Endometrial microvascular endothelial cells (primary cell): ENCODE results near the gene FAM210A. TPM values are rescaled to one million over a fixed set of nuclear protein-coding genes. Genes with fewer than 3 reads are reported as not detected.
"Not testable (repeated sequence)": the region's sequence is repeated elsewhere in the genome, so short reads cannot be mapped to it uniquely, and the experiment has no call there.

ENCODE experiments used
- in situ Hi-C: cut with HindIII; loops from 2 replicates; pipeline ENCODE4 v1.10.0; 2017; ENCODE audit warnings: low sequenced_read_pairs, low pct_unique_long_range_greater_than_20kb; ENCODE audit errors: inconsistent ontology term
- total RNA-seq: library from RNA; depleted of rRNA; stranded (reverse); fragments of >200 nt; gene quantifications from one replicate; pipeline ENCODE4 v1.2.3, GENCODE V29; 2015; ENCODE audit errors: inconsistent ontology term

The FAM210A gene, protein sequence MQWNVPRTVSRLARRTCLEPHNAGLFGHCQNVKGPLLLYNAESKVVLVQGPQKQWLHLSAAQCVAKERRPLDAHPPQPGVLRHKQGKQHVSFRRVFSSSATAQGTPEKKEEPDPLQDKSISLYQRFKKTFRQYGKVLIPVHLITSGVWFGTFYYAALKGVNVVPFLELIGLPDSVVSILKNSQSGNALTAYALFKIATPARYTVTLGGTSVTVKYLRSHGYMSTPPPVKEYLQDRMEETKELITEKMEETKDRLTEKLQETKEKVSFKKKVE
- 13.7 TPM for total RNA-seq

DNA sequence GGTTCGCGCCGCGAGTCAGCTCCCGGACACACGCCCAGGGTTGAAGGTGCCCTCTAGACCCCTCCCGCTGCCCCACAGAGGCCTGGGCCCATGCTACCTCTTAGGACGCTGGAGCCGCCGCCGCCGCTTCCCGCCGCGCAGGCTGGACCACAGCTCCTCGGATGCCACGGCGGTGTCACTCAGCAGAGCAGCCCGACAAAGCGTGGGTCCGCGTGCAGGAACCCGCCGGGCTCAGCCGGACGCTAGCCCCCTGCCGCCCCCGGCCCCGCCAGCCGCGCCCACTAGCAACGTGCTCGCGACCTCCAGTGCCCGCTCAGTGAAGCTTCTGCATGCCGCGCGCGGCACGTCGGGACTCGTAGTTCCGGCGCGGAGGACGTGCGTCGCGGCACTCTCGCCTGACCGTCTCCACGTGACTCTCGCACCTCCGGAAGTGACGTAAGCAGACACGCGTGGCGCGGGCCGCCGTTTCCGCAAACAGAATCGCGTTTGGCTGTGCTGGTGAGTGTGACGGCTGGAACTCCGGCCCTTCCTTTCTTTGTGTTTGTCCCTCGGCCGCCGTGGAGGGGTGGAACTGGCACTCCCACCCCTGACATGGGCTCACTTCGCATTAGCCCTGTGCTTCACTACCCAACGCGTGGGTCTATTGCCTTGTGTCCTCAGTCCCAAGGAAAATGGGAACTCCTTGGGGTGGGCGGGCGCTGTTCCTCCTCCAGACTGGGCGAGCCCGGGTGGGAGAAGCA, at the start of gene FAM210A, which contains the start of gene RNMT:
Gene FAM210A (minus strand): TSS at position 327 of the 740 bp plus-strand sequence. CDS start 44,481 bp downstream, outside the sequence.
Gene RNMT (plus strand): TSS at position 442 of the 740 bp plus-strand sequence. CDS start 4,845 bp downstream, outside the sequence.
- in situ Hi-C loops, result no loop called here

DNA sequence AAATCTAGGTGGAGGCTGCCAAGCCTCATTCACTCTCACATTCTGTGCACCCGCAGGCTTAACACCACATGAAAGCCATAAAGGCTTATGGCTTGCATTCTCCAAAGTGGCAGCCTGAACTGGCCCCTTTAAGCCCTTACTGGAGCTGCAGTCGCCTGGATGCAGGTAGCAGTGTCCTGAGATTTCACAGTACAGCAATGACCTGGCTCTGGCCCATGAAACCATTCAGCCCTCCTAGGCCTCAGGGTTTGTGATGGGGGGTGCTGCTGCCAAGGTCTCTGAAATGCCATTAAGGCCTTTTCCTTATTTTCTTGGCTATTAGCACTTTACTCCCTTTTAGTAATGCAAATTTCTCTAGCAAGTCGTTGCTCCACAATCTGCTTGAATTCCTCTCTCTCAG, 48.7 kb upstream of the FAM210A start:
- in situ Hi-C loops, result loop anchor here (25.0 kb wide), 1 partner anchor 563 kb away; the partner anchor contains the start of gene LDLRAD4

DNA sequence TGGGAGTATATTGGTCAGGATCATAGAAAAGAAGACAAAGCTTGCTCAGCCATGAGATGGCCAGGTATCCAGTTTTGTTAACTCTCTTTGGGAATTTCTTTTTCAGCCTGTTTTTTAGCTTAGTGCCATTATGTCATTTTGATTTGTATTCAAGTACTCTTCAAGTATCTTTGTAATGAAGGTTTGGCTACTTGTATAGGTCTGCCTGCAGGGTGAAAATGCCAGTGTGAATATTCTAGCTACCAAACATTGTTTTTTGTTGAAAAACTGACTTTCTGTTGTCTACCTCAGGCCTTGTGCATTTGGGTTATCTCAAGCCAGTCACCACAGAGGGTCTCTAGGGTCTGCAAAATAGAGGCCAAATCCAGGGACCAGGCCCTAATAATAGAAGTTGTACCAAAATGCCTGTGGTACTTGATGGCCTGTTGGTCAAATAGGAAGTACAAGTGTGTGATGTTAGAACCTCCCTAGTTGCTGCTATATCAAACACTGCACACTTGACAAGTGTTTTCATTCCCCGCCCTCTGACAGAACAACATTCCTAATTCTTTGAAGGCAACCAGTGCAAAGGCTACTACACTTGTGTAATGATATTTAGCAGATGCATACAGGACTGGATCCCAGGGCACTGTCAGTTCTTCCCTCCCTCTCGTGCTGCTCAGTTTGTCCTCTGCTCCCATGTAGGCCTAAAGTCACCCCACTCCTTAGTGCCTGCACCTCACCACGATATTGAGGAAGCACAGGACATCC, 36.5 kb upstream of the FAM210A start:
- in situ Hi-C loops, result no loop called here

DNA sequence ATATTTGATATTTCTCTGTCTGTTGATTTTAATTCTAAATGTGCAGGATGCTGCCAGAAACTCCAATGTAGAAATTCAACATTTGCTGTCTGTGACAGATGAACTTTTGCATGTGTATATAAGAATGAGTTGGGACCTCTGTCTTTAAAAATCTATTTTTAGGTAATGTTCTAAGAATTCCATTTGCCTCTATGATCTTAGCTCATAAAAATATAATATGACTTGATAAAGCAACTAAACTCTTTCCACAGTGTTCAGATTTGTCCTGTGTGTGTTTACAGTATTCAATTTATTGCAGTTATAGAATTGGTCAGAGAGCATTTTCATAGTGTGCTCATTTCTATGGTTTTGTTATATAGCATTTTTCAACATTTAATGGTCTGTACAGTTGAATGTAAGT, 33.7 kb upstream of the FAM210A start:
- in situ Hi-C loops, result no loop called here

DNA sequence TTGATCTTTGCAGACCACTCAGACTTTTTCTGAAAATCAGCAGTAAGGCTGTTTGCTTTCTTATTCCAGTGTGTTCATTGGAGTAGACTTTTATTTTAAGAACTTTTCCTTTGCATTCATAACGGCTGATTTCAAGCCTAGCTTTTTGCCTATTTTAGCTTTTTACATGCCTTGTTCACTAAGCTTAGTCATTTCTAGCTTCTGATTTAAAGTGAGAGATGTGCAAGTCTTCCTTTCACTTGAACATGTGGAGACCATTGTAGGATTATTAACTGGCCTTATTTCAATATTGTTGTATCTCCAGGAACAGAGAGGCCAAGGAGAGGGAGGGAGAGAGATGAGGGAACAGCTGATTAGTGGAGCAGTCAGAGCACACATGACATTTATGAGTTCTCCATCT, 32.3 kb upstream of the FAM210A start:
- in situ Hi-C loops, result no loop called here

DNA sequence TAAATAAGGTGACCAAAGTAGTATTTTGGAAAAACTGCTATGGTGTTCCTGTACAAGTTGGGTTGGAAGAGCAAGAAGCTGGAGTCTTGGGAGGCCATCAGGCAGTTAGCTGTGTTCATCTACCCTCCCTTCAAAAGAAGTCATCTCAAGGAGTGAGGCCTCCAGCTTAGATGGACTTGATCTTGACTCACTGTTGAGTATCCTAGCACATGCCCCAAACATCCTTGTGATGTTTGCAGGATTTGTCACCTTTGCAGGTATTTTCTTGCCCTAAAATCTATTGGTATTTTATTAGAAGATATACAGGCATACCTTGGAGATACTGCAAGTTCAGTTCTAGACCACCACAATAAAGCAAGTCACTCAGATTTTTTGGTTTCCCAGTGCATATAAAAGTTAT, 30.3 kb upstream of the FAM210A start:
- in situ Hi-C loops, result no loop called here

DNA sequence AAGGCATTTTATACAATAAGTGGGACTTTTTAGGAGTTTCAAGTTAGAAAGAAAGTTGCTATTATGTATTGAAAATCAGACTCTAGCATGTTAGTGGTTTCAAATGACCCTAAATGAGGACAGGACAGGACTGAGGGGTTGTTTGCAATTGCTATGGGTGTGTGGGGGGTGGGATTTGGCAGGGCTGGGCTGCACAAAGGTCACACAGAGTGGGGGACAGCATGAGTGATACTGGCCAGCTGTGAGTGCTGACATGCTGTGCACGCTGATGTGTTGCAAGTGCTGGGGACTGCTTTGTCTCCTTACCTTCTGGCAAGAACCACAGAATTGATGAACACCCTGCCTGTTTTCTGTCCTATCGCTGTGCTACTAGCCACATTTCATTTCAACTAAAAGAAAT, 29.9 kb upstream of the FAM210A start:
- in situ Hi-C loops, result no loop called here

DNA sequence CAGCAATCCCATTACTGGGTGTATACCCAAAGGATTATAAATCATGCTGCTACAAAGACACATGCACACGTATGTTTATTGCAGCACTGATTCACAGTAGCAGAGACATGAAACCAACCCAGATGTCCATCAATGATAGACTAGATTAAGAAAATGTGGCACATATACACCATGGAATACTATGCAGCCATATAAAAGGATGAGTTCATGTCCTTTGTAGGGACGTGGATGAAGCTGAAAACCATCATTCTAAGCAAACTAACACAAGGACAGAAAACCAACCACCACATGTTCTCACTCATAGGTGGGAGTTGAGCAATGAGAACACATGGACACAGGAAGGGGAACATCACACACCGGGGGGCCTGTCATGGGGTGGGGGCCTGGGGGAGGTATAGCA, 25.2 kb upstream of the FAM210A start:
- in situ Hi-C loops, result not testable (repeated sequence)

DNA sequence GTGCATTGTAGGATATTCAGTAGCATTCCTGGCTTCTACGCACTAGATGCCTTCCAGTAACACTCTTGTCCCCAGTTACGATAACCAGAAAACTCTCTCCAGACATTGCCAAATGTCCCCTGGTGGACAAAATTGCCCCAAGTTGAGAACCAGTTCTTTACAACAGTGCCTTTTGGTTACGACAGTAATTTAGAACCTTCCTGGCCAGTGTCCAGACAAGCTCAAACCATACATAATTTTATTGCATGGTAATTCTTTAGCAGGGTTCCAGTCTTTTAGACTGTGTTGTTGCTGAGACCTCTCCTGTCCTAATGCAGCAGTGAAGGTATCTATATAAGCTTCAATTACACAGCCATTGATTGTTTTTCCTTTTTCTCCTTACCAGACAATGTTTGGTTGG, 20.3 kb upstream of the FAM210A start:
- in situ Hi-C loops, result no loop called here

DNA sequence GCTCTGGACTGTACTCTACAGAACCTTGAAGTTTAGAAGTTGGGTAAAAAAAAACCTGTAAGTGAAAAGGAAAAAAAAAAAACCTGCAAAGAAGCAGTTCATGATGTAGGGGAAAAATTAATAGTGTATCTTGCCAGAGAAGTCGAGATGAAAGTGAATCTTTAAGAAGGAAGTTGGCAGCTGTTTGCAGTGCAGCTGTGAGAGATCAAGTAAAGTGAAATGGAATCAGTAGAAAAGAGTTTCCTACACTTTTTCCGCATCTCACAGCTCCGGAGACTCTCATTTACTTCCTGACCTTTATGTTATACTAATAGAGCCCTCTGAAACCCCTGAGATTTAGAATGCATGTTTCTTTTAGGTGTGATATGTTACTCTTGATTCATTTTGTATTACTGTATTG, 19.3 kb upstream of the FAM210A start:
- in situ Hi-C loops, result no loop called here

DNA sequence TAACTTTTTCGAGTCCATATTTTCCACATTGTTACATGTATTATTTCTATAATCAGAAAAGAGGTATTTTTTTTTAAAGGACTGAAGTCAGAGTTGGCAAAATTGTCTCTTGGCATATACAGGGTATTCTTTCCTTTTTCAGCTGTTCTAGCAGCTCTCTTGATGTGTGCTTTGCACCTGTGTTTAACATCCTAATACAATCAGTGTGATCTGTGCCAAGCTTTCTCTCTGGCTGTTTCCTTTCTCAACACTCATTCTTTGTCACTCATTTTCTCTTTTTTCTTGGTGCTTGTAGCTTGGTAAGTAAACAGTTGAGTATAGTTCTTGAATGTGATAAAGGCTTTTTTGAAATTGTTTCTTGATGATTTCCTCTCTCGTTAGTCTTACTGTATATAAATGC, 9.3 kb upstream of the FAM210A start:
- in situ Hi-C loops, result no loop called here

DNA sequence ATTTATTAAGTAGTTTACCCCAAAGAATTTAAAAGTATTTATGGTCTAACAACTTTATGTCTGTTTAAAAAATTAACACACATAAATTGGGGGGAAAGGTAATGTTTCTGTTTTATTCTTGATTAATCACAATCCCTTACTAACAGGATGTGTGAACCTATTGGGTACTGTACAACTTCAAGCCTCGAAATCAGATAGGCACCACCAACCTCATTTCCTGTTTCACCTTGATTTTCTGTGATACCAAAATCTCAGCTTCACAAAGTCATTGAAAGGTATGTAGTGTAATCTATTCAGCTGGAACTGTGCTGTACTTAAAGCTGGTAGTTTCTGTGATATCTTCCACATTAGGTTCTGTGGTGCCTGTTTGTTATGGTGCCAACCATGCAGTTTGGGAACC, 4.1 kb upstream of the FAM210A start:
- in situ Hi-C loops, result no loop called here

DNA sequence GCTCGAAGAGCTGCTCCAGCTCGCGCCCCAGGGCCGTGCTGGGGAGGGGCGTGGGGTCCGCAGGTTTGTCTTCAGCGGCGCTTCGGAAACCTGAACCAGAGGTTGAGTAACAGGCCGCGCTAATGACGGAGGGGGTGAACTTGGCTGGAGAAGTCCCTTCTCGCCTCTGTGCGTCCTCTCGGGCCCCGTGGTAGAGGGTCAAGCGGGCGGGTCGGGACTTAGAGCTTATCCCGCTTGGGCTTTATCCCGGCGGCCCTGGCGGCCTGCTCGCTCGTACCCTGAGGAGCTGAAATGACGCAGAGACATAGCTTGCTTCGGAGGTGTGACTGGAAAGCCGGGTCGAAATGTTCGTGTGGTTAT, 594 bp upstream of the FAM210A start:
- in situ Hi-C loops, result no loop called here

DNA sequence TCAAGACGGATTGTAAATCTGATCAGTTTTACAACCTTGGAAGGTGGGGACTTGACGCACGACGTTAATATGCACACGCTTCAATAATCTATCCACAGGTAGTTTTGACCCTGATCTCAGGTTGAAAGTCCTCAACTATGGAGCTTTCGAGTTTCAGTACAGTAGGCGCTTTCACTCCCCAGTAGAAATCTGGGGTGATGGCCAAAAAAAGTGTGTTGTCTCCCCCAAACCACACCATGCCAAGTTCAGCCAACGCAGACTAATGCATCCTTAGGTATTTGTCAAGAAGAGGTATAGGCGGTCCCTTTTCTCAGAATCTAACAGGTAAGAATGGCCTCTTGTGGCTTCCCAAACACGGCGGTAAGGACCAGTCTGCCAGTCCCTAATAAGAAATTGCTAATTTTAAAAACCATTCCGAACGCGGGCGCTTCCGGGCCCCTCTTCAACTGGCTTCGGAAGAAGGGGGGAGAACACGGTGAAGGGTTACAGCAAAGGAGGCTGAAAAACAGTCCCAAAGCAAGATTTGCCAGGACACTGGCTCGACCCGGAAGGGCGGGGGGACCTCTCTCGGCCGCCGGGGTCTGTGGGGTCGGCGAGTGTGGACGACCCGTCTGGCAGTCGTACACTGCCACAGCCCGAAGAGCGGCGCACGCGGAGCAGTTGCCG, 659 bp downstream of the FAM210A start:
- in situ Hi-C loops, result no loop called here

DNA sequence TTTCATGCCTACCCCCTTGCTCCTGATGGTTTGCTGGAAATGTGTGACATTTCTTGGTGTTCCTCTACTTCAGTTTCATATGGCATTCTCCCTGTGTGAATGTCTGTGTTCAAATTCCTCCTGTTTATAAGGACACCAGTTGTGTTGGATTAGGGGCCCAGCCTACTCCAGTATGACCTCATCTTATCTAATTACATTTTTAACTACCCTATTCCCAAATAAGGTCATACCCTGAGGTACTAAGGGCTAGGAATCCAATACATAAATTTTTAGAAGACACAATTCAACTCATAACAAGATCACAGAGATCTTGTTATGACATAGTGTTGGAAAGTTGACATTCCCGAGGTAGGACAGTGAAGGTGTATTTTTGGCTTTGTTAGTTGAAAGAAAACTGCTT, 5.5 kb downstream of the FAM210A start:
- in situ Hi-C loops, result no loop called here

DNA sequence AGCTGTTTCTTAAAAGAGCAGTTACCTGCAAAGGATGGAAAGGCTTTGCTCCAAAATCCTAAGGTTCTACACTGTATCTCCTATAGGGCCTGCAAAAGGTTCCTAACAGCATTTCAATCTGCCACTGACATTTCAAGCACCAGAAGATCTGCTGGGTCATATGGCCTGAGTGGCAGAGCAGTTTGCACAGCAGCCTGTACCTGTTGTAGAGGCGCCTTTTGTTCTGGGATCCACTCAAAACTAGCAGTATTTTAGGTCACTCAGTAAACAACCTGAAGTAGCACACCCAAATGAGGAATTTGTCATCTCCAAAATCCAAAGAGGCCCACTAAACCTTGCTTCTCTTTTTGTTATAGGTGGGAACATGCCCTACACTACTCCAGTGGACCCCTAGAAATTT, 6.2 kb downstream of the FAM210A start:
- in situ Hi-C loops, result no loop called here

DNA sequence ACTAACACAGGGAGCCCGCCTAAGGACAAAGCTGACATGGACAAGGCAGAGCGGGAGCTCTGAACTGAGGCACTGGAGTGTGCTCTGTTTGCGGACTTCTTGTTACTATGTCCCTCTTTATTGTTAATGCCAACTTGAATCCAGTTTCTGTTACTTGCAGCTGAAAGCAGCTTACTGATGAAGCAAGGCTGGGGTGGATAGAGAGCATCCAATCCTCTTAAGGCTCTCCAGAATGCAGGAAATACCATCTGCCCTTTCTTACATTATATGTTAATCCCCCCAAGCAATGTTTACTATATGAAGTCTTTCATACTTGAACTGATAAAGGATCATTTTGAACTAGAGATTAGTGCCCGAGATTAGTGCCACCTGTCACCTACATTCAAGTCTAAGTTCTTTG, 9.4 kb downstream of the FAM210A start:
- in situ Hi-C loops, result no loop called here

DNA sequence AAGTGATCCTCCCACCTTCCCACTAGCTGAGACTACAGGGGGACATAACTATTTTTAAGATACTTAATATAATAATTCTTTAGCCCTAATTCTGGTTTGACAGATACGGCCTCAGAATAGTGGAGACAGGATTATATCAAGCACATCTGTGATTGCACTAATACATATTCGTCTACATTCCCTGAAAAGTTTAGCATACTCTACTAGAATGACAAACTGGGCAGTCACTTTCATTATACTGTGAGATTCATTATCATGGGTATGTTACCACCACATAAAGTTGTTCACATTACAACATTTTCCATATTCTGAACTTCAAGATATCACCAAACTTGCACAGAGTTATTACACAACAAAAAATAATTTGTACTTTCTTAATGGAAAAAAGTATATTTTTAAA, 11.0 kb downstream of the FAM210A start:
- in situ Hi-C loops, result no loop called here

DNA sequence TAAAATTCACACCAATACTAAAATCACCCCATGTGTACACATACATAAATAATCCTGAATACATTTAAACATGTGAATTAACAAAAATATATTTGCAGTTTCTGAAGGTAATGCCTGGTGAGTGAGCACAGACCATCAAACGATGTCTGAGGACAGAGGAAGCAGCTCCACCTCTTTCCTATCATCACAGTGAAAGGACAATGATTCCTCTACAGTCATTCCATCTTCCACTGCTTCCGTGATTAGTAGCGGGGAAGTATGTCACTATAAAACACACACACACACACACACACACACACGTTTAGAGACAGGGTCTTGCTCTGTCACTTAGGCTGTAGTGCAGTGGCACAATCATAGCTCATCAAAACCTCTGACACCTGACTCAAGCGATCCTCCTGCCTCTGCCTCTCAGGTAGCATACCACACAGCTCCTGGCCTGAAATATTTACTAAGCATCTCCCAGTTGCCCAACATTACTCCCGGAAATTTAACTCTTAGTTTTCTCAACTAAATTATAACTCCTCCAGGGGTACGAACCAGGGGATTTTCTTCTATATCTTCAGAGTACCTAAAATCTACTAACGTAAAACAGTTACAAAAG, 12.8 kb downstream of the FAM210A start:
- in situ Hi-C loops, result no loop called here
